Measurements from ENCODE around the gene CIAPIN1. TPM values are rescaled to one million over a fixed set of nuclear protein-coding genes. Genes with fewer than 3 reads are reported as not detected.

The CIAPIN1 gene
- total and polyA plus RNA-seq, 2 of the 8 experiments (the other 6 are each of a cell fraction or from before 2014, with no cell fraction given) = 76.8 to 83.6 TPM

GRCh38 chr16:57432505-57432904 is 14.7 kb downstream of the CIAPIN1 start (continued):
- TF ChIP-seq TAF1 (IDR thresholded peaks at IDR 0.05; ENCODE audit: low read depth, low read length) (no peak), BCL11A (IDR thresholded peaks at IDR 0.05; ENCODE audit: low read depth in 2 of 2, low read length in 2 of 2) (no peak), CTBP2 (IDR thresholded peaks at IDR 0.05; ENCODE audit: borderline replicate concordance, insufficient read depth, insufficient read length, low read length) (no peak)

Data from H1 (cell line).